Prostate gland (tissue), 2 donors: ENCODE results near the gene TSR3. TPM values are rescaled to one million over a fixed set of nuclear protein-coding genes. Genes with fewer than 3 reads are reported as not detected.

Source experiments
- DNase-seq: peaks from one replicate; pipeline ENCODE4 v3.0.0-alpha.2; 2019; ENCODE audit warnings: low spot score
- H3K27ac ChIP-seq, 2 donors: fragments of 200-600 bp; sonication (generic); 2 replicates each; pipeline ENCODE4 v1.5.1; 2017 to 2019
- H3K27me3 ChIP-seq: fragments of 200-600 bp; sonication (generic); replicated peaks from 2 replicates; pipeline ENCODE4 v1.5.1; 2019; ENCODE audit not compliant: insufficient read depth
- H3K36me3 ChIP-seq, 2 donors: fragments of 200-600 bp; sonication (generic); 1 replicate in 1 of 2; 2 replicates in 1 of 2; pipeline versions ENCODE4 v1.5.1 to v1.8.1; 2017 to 2019
- H3K4me1 ChIP-seq: fragments of 200-600 bp; sonication (generic); replicated peaks from 2 replicates; pipeline ENCODE4 v1.5.1; 2019
- H3K4me3 ChIP-seq, 2 donors: fragments of 200-600 bp; sonication (generic); 2 replicates each; pipeline ENCODE4 v1.5.1; 2017 to 2019
- H3K9me3 ChIP-seq: fragments of 200-600 bp; sonication (generic); 2 replicates; pipeline ENCODE4 v1.5.1; 2017
- POLR2A ChIP-seq: fragments of 450-650 bp; IDR thresholded peaks from one replicate; pipeline ENCODE4 v1.6.1; 2016; ENCODE audit warnings: antibody characterized with exemption, mild to moderate bottlenecking
- POLR2AphosphoS5 ChIP-seq: sonication (generic); formaldehyde crosslinking; IDR thresholded peaks from one replicate; pipeline ENCODE4 v1.6.1; 2017; ENCODE audit warnings: antibody characterized with exemption
- WGBS: methylation state at CpG from one replicate; pipeline ENCODE4 v1.1.5; 2018; 5-methylcytosine and 5-hydroxymethylcytosine counted together
- intact Hi-C: fragments of 100-400 bp; cut with DNase I; formaldehyde crosslinking; loops from one replicate; pipeline ENCODE4 v1.14.2; 2022
- total RNA-seq, 2 donors: library from RNA; depleted of rRNA; stranded (reverse); fragments of >200 nt; gene quantifications; one replicate each; pipeline ENCODE4 v1.1.0, GENCODE V29; 2016
- TF ChIP-seq, protein P1 (sequence below), 4 experiments: fragments of 200-600 bp in 2 of 4; fragments of 450-650 bp in 2 of 4; sonication (generic) in 2 of 4; IDR thresholded peaks; 1 replicate in 3 of 4; 2 replicates in 1 of 4; pipeline ENCODE4 v1.5.1; 2016 to 2019; ENCODE audit warnings: antibody characterized with exemption in 4 of 4, mild to moderate bottlenecking in 2 of 4, moderate library complexity in 2 of 4

TSR3 gene
- total RNA-seq, 2 donors from 2014 or later, result 108 to 148 TPM

DNA sequence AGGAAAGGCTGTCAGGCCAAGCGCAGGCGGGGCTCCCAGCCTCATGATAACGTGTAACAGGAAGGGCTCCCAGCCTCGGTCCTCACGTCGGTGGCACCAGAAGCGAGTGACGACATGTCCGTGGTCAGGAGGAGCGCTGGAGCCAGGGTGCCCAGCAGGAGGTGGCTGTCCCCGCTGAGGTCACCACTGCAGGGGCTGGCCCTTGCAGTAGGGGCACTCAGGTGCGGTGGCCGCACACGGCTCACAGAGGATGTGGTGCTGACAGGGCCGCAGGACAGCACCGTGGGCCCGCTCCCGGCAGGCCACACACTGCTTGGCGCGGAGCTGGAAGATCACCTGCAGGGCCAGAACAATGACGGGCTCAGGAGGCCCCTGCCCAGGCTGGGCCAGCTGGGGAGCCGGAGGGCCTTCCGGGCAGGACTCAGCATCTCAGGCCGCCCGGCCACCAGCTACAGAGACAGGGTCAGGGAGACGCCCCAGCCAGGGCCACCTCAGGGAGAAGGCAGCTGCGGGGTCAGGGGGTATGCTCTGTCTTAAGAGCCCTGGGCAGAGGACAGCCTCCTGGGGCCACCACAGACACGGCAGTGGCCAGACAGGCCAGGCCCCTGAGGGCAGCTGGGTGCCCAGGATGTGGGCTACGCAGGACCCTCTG lies 14.5 kb upstream of the TSR3 start:
- Histone ChIP-seq H3K4me3 (no peak overlapping the region), H3K36me3 (peaks cover 5 to 10% of the 10 kb centered on the region in 2 donors), H3K4me1 (peaks cover 5% of the 10 kb centered on the region), H3K27me3 (no peaks in the 10 kb centered on the region), H3K9me3 (no peaks in the 10 kb centered on the region), H3K27ac (no peak overlapping the region)
- TF ChIP-seq, protein P1, sequence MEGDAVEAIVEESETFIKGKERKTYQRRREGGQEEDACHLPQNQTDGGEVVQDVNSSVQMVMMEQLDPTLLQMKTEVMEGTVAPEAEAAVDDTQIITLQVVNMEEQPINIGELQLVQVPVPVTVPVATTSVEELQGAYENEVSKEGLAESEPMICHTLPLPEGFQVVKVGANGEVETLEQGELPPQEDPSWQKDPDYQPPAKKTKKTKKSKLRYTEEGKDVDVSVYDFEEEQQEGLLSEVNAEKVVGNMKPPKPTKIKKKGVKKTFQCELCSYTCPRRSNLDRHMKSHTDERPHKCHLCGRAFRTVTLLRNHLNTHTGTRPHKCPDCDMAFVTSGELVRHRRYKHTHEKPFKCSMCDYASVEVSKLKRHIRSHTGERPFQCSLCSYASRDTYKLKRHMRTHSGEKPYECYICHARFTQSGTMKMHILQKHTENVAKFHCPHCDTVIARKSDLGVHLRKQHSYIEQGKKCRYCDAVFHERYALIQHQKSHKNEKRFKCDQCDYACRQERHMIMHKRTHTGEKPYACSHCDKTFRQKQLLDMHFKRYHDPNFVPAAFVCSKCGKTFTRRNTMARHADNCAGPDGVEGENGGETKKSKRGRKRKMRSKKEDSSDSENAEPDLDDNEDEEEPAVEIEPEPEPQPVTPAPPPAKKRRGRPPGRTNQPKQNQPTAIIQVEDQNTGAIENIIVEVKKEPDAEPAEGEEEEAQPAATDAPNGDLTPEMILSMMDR (IDR thresholded peaks at IDR 0.05), result no peak
- TF ChIP-seq POLR2AphosphoS5 (no peak), POLR2A (no peak)
- intact Hi-C loops, result loop anchor here (10.0 kb wide), 1 partner anchor 61 kb away; the partner anchor contains the start of gene UBE2I
- no peak for DNase-seq
- 83% methylated on average over 22 of the region's 29 CpGs for WGBS

DNA sequence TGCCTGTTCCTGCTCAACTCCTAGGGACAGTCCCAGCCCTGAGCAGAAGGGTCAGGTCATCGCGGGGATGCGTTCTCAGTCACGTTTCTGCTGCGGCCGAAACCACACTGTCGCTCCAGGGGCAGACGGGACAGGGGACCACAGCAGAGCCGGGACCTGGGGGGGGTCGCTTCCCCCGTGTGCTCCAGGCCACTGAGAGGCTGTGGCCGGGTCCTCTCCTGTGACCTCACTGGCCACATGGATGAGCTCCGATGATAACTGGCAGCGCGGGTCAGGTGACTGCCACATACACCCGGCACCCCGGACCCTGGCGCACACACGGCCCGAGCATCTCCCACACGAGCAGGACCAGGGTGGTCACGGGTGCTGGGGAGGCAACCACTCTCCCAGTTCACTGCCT lies 12.8 kb upstream of the TSR3 start:
- DNase-seq, result no peak
- 92% methylated on average over 15 of the region's 22 CpGs for WGBS
- intact Hi-C loops, result loop anchor here (10.0 kb wide), 1 partner anchor 60 kb away; the partner anchor contains the start of gene UBE2I
- Histone ChIP-seq H3K9me3 (no peaks in the 10 kb centered on the region), H3K27ac (no peak overlapping the region), H3K36me3 (peaks cover 5 to 10% of the 10 kb centered on the region in 2 donors), H3K4me1 (peaks cover 5% of the 10 kb centered on the region), H3K4me3 (no peak overlapping the region), H3K27me3 (no peaks in the 10 kb centered on the region)
- TF ChIP-seq POLR2A (no peak), POLR2AphosphoS5 (no peak)
- TF ChIP-seq, protein P1 (IDR thresholded peaks at IDR 0.05), result no peak

DNA sequence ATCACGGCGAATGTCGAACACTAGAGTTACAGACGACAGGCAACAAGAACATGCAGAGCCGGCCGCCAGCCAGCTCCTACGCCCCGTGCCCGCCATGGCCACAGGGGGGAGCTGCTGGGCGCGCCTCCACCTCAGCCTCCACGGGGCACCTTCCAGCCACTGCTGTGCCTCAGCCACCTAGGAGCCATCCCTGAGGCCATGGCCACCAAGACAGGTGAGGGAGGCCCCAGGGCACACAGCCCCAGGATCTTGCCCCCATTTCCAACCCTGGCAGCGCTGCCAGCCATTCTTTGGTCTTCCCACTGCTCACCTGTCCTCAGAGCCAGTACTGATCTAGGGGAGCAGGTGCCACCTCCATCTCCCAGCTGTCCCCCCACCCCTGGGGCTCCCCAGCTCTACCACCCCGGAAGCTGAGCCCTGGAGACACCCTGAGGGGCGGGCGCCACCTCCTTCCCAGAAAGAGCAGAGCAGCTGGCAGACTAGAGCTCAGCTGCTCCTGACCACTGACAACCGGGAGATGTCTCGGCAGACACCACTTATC lies 11.9 kb upstream of the TSR3 start:
- peak; percentile 51 for DNase-seq
- TF ChIP-seq POLR2A (no peak), POLR2AphosphoS5 (peak; percentile 46)
- TF ChIP-seq, protein P1 (IDR thresholded peaks at IDR 0.05), result peak; percentile 35 to 82 (median 62)
- intact Hi-C loops, result loop anchor here (10.0 kb wide), 1 partner anchor 59 kb away; the partner anchor contains the start of gene UBE2I
- Histone ChIP-seq H3K36me3 (peaks cover 5 to 10% of the 10 kb centered on the region in 2 donors), H3K27me3 (no peaks in the 10 kb centered on the region), H3K4me3 (no peak overlapping the region), H3K27ac (no peak overlapping the region), H3K4me1 (peaks cover 5% of the 10 kb centered on the region), H3K9me3 (no peaks in the 10 kb centered on the region)
- 44% methylated on average over 18 of the region's 18 CpGs for WGBS

DNA sequence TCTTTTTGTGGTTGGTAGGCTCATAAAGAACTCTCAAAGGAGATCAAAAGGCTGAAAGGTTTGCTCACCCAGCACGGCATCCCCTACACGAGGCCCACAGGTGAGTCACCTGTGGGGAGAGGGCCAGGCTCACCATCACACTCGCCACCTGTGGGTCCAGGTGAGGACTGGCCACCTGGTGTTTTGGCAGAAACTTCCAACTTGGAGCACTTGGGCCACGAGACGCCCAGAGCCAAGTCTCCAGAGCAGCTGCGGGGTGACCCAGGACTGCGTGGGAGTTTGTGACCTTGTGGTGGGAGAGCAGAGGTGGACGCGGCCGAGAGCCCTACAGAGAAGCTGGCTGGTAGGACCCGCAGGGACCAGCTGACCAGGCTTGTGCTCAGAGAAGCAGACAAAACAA lies 11.1 kb upstream of the TSR3 start:
- DNase-seq, result no peak
- Histone ChIP-seq H3K4me3 (no peak overlapping the region), H3K36me3 (peaks cover 5 to 10% of the 10 kb centered on the region in 2 donors), H3K27ac (no peak overlapping the region), H3K27me3 (no peaks in the 10 kb centered on the region), H3K9me3 (no peaks in the 10 kb centered on the region), H3K4me1 (peaks cover 2% of the 10 kb centered on the region)
- intact Hi-C loops, result loop anchor here (10.0 kb wide), 1 partner anchor 58 kb away; the partner anchor contains the start of gene UBE2I
- 86% methylated on average over 11 of the region's 11 CpGs for WGBS
- TF ChIP-seq POLR2A (no peak), POLR2AphosphoS5 (no peak)

DNA sequence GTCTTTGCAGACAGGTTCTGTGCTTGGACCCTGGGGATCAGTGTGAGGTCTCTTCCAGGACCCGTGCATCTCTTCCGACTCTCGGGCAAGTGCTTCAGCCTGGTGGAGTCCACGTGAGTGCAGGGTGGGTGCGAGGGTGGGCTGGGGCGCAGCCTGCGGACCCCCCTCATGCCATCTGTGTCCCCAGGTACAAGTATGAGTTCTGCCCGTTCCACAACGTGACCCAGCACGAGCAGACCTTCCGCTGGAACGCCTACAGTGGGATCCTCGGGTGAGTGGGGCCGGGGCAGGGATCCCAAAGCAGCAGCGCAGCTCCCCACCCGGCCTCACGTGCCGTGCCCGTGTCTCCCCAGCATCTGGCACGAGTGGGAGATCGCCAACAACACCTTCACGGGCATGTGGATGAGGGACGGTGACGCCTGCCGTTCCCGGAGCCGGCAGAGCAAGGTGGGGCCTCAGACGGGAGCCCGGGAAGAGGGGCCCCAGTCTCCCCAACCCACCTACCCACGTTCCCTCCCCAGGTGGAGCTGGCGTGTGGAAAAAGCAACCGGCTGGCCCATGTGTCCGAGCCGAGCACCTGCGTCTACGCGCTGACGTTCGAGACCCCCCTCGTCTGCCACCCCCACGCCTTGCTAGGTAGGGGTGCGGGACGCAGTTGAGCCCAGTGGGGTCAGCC lies 10.1 kb upstream of the TSR3 start:
- Histone ChIP-seq H3K27me3 (no peaks in the 10 kb centered on the region), H3K36me3 (peaks cover 5 to 10% of the 10 kb centered on the region in 2 donors), H3K4me3 (no peak overlapping the region), H3K27ac (no peak overlapping the region), H3K4me1 (no peaks in the 10 kb centered on the region), H3K9me3 (no peaks in the 10 kb centered on the region)
- TF ChIP-seq POLR2AphosphoS5, result no peak
- TF ChIP-seq, protein P1 (IDR thresholded peaks at IDR 0.05), result no peak
- no peak for TF ChIP-seq POLR2A
- intact Hi-C loops, result loop anchor here (10.0 kb wide), 1 partner anchor 57 kb away; the partner anchor contains the start of gene UBE2I
- no peak for DNase-seq
- 88% methylated on average over 43 of the region's 43 CpGs for WGBS
